RWPE2 (cell line): ENCODE results near the gene FADS3.

Experiments
- ATAC-seq: fragments of 200-7000 bp; cut with Tn5 transposase; 3 replicates; pipeline ENCODE4 v1.9.1; 2021; ENCODE audit warnings: low read depth
- DNase-seq: peaks from one replicate; pipeline ENCODE4 v3.0.0-alpha.2; 2020; ENCODE audit warnings: low spot score
- H3K27ac ChIP-seq: fragments of 450-650 bp; 2 replicates; pipeline ENCODE4 v1.5.1; 2017; ENCODE audit warnings: mild to moderate bottlenecking; ENCODE audit not compliant: poor library complexity, severe bottlenecking
- H3K27me3 ChIP-seq: fragments of 250-450 bp; sonication (Bioruptor Pico); 2 replicates; pipeline ENCODE4 v1.5.1; 2021; ENCODE audit warnings: mild to moderate bottlenecking, moderate library complexity; ENCODE audit not compliant: insufficient read depth, poor library complexity, severe bottlenecking
- H3K36me3 ChIP-seq: fragments of 250-450 bp; sonication (Bioruptor Pico); 2 replicates; pipeline ENCODE4 v1.5.1; 2020; ENCODE audit warnings: low read depth, mild to moderate bottlenecking, moderate library complexity
- H3K4me1 ChIP-seq: fragments of 250-450 bp; sonication (Bioruptor Pico); 2 replicates; pipeline ENCODE4 v1.5.1; 2021; ENCODE audit warnings: mild to moderate bottlenecking, moderate library complexity; ENCODE audit not compliant: insufficient read depth, poor library complexity, severe bottlenecking
- H3K4me3 ChIP-seq: fragments of 250-450 bp; sonication (Bioruptor Pico); 2 replicates; pipeline ENCODE4 v1.5.1; 2021; ENCODE audit warnings: mild to moderate bottlenecking, moderate library complexity; ENCODE audit not compliant: severe bottlenecking
- H3K9me3 ChIP-seq: fragments of 250-450 bp; sonication (Bioruptor Pico); 2 replicates; pipeline ENCODE4 v1.5.1; 2021; ENCODE audit warnings: mild to moderate bottlenecking, moderate library complexity; ENCODE audit not compliant: severe bottlenecking
- TF ChIP-seq, protein P1 (sequence below): fragments of 450-650 bp; IDR thresholded peaks from one replicate; pipeline ENCODE4 v1.5.1; 2017; ENCODE audit warnings: mild to moderate bottlenecking, moderate library complexity; ENCODE audit not compliant: poor library complexity, severe bottlenecking

FADS3 gene

DNA sequence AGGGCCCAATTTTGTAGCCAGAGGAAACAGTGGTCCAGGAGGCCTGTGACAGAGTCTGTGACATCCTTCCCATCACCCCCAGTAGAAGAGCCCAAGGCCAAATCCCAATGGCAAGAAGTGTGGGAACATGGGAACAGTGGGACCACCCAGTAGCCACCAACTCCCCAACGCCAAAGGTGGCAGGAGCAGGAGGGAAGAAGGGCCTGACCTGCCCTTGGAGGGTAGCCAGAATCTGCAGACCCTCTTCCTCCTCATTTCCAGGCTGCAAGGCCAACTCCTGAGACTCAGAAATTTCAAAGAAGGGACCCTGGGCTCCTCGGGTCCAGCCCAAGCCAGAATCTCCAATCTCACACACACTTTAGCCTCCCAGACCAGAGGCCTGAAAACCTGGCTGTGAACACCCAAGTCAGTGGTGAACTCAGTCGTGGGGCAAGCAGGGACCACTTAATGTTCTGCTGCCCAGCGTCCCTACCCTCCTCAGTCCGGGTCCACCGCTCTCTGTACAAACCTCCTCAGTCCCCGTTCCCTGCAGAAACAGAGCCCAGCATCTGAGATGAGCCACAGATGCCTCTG lies 19.9 kb upstream of the FADS3 start:
- no peaks in the 10 kb centered on the region for H3K4me1 ChIP-seq
- H3K9me3 ChIP-seq: no peaks in the 10 kb centered on the region
- TF ChIP-seq, protein P1, sequence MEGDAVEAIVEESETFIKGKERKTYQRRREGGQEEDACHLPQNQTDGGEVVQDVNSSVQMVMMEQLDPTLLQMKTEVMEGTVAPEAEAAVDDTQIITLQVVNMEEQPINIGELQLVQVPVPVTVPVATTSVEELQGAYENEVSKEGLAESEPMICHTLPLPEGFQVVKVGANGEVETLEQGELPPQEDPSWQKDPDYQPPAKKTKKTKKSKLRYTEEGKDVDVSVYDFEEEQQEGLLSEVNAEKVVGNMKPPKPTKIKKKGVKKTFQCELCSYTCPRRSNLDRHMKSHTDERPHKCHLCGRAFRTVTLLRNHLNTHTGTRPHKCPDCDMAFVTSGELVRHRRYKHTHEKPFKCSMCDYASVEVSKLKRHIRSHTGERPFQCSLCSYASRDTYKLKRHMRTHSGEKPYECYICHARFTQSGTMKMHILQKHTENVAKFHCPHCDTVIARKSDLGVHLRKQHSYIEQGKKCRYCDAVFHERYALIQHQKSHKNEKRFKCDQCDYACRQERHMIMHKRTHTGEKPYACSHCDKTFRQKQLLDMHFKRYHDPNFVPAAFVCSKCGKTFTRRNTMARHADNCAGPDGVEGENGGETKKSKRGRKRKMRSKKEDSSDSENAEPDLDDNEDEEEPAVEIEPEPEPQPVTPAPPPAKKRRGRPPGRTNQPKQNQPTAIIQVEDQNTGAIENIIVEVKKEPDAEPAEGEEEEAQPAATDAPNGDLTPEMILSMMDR: no peak
- DNase-seq (no peak), ATAC-seq (no peak)
- H3K27ac ChIP-seq: no peak overlapping the region
- H3K36me3 ChIP-seq: no peaks in the 10 kb centered on the region
- no peaks in the 10 kb centered on the region for H3K27me3 ChIP-seq
- H3K4me3 ChIP-seq: no peak overlapping the region

DNA sequence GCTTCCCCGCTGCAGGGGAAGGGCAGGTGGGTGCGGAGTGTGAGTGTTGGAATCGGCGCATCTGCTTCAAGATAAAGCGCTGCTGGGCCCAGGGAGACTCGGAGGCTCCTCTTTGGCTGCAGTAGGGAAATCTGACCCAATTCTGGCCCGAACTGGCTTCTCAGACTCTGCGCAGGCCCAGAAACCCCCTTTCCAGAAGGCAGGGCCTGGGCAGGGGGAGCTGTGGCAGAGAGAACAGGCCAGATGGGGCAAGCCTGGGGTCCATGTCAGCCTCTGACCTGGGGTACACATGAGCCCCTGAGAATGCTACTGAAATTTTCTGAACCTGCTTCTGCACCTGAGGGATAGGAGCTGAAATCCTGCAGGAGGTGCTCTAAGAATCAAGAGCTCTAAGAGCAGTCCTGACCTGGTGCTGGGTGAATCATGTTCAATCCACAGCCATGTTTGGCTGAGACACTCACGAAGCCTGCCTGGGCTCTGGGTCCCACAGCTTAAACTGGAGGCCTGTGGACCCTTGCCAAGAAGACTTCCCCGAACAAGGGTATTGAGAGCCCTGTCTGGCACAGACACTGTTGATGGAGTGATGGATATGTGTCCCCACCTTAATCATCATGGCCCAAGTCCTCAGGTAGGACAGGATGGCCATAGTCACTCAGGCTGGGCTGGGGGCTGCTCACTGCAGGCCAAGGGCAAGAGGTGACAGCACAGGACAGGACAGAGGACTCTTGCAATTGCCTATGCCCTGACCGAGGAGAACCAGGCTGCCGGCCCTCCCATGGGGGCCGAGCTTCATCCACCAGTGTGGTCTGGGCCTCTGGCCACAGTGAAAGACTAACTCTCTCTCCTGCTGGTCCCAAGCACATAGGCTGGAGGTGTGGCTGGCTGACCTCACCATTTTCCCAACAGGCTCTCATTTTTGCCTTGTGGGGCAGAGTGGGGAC lies 19.1 kb upstream of the FADS3 start:
- no peak; the same call in 2 of the 3 replicates for ATAC-seq
- H3K36me3 ChIP-seq: no peaks in the 10 kb centered on the region
- H3K27me3 ChIP-seq: no peaks in the 10 kb centered on the region
- TF ChIP-seq, protein P1: no peak
- DNase-seq: peak; percentile 39
- H3K4me3 ChIP-seq: no peak overlapping the region
- H3K27ac ChIP-seq: no peak overlapping the region
- no peaks in the 10 kb centered on the region for H3K4me1 ChIP-seq
- no peaks in the 10 kb centered on the region for H3K9me3 ChIP-seq

GRCh38 chr11:61908730-61909316 lies 17.5 kb upstream of the FADS3 start:
- Histone ChIP-seq H3K27me3 (no peaks in the 10 kb centered on the region), H3K9me3 (no peaks in the 10 kb centered on the region), H3K4me1 (no peaks in the 10 kb centered on the region), H3K36me3 (no peaks in the 10 kb centered on the region), H3K4me3 (no peak overlapping the region), H3K27ac (no peak overlapping the region)
- TF ChIP-seq, protein P1: no peak
- DNase-seq: peak; percentile 62
- no peak for ATAC-seq

- Histone ChIP-seq H3K4me1 (no peaks in the 10 kb centered on the region), H3K9me3 (no peaks in the 10 kb centered on the region), H3K27ac (no peak overlapping the region), H3K27me3 (no peaks in the 10 kb centered on the region), H3K4me3 (no peak overlapping the region), H3K36me3 (no peaks in the 10 kb centered on the region)
- TF ChIP-seq, protein P1: no peak
- DNase-seq (no peak), ATAC-seq (no peak)
Measured at GRCh38 chr11:61907871-61908729, 16.8 kb upstream of the FADS3 start.
